B cell (primary cell): ENCODE data around the gene AGR2.

Experiments
- EZH2 ChIP-seq: IDR thresholded peaks from 2 replicates; pipeline ENCODE4 v1.6.1; 2012; ENCODE audit warnings: borderline replicate concordance, low read depth, mild to moderate bottlenecking, moderate library complexity, low read length; ENCODE audit not compliant: insufficient read depth, poor library complexity, severe bottlenecking
- TF ChIP-seq, protein P1 (sequence below): fragments of 200-600 bp; IDR thresholded peaks from one replicate; pipeline ENCODE4 v1.8.0; 2022; ENCODE audit warnings: antibody characterized with exemption, mild to moderate bottlenecking

DNA sequence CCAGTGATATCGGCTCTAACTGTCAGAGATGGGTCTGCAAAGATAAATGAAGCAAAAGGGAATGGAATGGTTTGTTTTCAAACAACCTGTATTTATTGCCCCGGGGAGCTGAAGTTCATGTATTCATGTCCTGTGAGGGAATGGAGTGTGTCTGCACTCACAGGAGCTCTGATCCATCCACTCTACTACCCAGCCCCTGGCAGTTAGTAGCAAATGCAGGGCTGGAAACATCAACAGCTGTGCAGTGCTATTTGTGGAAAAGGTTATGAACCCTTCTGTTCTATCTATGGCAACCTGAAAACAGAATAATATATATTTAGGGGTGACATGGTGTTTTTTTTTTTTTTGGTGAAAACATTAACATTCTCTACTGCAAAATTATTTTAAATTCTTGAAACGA is 9.8 kb downstream of the AGR2 start:
- TF ChIP-seq, protein P1, sequence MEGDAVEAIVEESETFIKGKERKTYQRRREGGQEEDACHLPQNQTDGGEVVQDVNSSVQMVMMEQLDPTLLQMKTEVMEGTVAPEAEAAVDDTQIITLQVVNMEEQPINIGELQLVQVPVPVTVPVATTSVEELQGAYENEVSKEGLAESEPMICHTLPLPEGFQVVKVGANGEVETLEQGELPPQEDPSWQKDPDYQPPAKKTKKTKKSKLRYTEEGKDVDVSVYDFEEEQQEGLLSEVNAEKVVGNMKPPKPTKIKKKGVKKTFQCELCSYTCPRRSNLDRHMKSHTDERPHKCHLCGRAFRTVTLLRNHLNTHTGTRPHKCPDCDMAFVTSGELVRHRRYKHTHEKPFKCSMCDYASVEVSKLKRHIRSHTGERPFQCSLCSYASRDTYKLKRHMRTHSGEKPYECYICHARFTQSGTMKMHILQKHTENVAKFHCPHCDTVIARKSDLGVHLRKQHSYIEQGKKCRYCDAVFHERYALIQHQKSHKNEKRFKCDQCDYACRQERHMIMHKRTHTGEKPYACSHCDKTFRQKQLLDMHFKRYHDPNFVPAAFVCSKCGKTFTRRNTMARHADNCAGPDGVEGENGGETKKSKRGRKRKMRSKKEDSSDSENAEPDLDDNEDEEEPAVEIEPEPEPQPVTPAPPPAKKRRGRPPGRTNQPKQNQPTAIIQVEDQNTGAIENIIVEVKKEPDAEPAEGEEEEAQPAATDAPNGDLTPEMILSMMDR = no peak
- TF ChIP-seq EZH2 = no peak
